ENCODE data around the gene MYO1A. TPM values are rescaled to one million over a fixed set of nuclear protein-coding genes. Genes with fewer than 3 reads are reported as not detected.

MYO1A gene
- total and polyA plus RNA-seq, 12 donors = 0.01 to 0.08 TPM; not detected in 10

GRCh38 chr12:57091638-57092528 lies 42.0 kb upstream of the MYO1A start:
- WGBS, 2 donors = 78 to 83% methylated on average over 25 of the region's 25 CpGs
- H3K27ac ChIP-seq = peak overlapping the region in 2 of 10 donors; percentile 76 to 99
- H3K9me3 ChIP-seq = no peaks in the 10 kb centered on the region
- intact Hi-C loops (cut with DNase I) = loop anchor here in 2 of 10 donors (2.0 kb wide), 2 partner anchors 17 to 19 kb away; partner anchors contain the start of gene STAT6 (in 1 of the 2)
- H3K4me1 ChIP-seq = peaks cover 19 to 70% (median 50%) of the 10 kb centered on the region in 9 donors
- ATAC-seq = no peak
- no peak for DNase-seq
- H3K36me3 ChIP-seq = peaks cover 0 to 59% (median 35%) of the 10 kb centered on the region in 9 donors
- peak overlapping the region in 3 of 10 donors; percentile 80 to 93 (median 92) for H3K4me3 ChIP-seq
- H3K27me3 ChIP-seq = no peaks in the 10 kb centered on the region
- TF ChIP-seq, protein P1, sequence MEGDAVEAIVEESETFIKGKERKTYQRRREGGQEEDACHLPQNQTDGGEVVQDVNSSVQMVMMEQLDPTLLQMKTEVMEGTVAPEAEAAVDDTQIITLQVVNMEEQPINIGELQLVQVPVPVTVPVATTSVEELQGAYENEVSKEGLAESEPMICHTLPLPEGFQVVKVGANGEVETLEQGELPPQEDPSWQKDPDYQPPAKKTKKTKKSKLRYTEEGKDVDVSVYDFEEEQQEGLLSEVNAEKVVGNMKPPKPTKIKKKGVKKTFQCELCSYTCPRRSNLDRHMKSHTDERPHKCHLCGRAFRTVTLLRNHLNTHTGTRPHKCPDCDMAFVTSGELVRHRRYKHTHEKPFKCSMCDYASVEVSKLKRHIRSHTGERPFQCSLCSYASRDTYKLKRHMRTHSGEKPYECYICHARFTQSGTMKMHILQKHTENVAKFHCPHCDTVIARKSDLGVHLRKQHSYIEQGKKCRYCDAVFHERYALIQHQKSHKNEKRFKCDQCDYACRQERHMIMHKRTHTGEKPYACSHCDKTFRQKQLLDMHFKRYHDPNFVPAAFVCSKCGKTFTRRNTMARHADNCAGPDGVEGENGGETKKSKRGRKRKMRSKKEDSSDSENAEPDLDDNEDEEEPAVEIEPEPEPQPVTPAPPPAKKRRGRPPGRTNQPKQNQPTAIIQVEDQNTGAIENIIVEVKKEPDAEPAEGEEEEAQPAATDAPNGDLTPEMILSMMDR (IDR thresholded peaks at IDR 0.05) = no peak

DNA sequence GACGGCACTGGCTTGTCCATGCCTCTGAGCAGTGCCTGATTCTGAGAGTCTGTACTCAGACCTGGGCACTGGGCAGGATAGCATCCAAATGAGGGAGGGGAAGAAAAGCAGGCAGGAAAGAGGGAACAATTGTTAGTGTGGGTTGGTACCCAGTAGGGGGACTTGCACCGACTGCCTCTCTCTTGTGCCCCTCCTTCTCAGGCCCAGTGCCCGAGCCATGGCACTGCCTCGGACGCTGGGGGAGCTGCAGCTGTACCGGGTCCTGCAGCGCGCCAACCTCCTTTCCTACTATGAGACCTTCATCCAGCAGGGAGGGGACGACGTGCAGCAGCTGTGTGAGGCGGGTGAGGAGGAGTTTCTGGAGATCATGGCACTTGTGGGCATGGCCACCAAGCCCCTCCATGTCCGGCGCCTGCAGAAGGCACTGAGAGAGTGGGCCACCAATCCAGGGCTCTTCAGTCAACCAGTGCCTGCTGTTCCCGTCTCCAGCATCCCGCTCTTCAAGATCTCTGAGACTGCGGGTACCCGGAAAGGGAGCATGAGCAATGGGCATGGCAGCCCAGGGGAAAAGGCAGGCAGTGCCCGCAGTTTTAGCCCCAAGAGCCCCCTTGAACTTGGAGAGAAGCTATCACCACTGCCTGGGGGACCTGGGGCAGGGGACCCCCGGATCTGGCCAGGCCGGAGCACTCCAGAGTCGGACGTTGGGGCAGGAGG lies 41.2 kb upstream of the MYO1A start:
- Histone ChIP-seq H3K27me3 (no peaks in the 10 kb centered on the region), H3K9me3 (no peaks in the 10 kb centered on the region), H3K27ac (peak overlapping the region in 9 of 10 donors; percentile 90 to 100 (median 99)), H3K36me3 (peaks cover 0 to 50% (median 29%) of the 10 kb centered on the region in 9 donors), H3K4me3 (peak overlapping the region in 9 of 10 donors; percentile 68 to 99 (median 88)), H3K4me1 (peaks cover 19 to 78% (median 53%) of the 10 kb centered on the region in 9 donors)
- DNase-seq = no peak
- TF ChIP-seq, protein P1 (IDR thresholded peaks at IDR 0.05) = peak in 2 of 9 donors; percentile 8 to 18
- intact Hi-C loops (cut with DNase I) = loop anchor here in 1 of 10 donors (2.0 kb wide), 1 partner anchor 20 kb away; the partner anchor contains the start of gene STAT6
- 68 to 76% methylated on average over 22 of the region's 22 CpGs for WGBS, 2 donors
- no peak for ATAC-seq

GRCh38 chr12:57090490-57090889 lies 40.6 kb upstream of the MYO1A start:
- peaks cover 19 to 84% (median 58%) of the 10 kb centered on the region in 9 donors for H3K4me1 ChIP-seq
- intact Hi-C loops (cut with DNase I) = loop anchor here in 1 of 10 donors (2.0 kb wide), 1 partner anchor 20 kb away; the partner anchor contains the start of gene STAT6
- no peaks in the 10 kb centered on the region for H3K9me3 ChIP-seq
- H3K4me3 ChIP-seq = peak overlapping the region; percentile 65 to 99 (median 88)
- peak overlapping the region; percentile 90 to 100 (median 98) for H3K27ac ChIP-seq
- TF ChIP-seq, protein P1 (IDR thresholded peaks at IDR 0.05) = no peak
- DNase-seq = no peak
- peaks cover 0 to 45% (median 23%) of the 10 kb centered on the region in 9 donors for H3K36me3 ChIP-seq
- WGBS, 2 donors = 54 to 61% methylated on average over 6 of the region's 6 CpGs
- no peaks in the 10 kb centered on the region for H3K27me3 ChIP-seq
- no peak for ATAC-seq
